Common myeloid progenitor, CD34-positive (primary cell): ENCODE data around the gene BSCL2.
"Not testable (repeated sequence)": the region's sequence is repeated elsewhere in the genome, so short reads cannot be mapped to it uniquely, and the experiment has no call there.

ENCODE experiments used
- CTCF ChIA-PET: fragments of 350-600 bp; sonication (Branson Sonifier 250); formaldehyde crosslinking; loops from one replicate; lab custom pipeline; 2021; ENCODE audit warnings: antibody characterized with exemption; lab: Charles Lee
- POLR2A ChIA-PET: fragments of 350-600 bp; sonication (Branson Sonifier 250); formaldehyde crosslinking; loops from one replicate; lab custom pipeline; 2021; ENCODE audit warnings: antibody characterized with exemption; lab: Charles Lee
- DNase-seq, 3 donors: peaks; one replicate each; pipeline versions ENCODE4 v3.0.0 to v3.0.0-alpha.2; 2013
- H3K27ac ChIP-seq, 2 experiments: 1 replicate in 1 of 2; 2 replicates in 1 of 2; pipeline ENCODE4 v1.7.0; 2013; ENCODE audit warnings: inconsistent platforms in 2 of 2, low read length in 2 of 2, mild to moderate bottlenecking in 2 of 2, low read depth in 1 of 2, moderate library complexity in 1 of 2; ENCODE audit not compliant: severe bottlenecking in 2 of 2, insufficient read depth in 1 of 2, poor library complexity in 1 of 2
- H3K27me3 ChIP-seq, 5 experiments: replicated peaks in 2 of 5; 1 replicate in 3 of 5; 2 replicates in 2 of 5; pipeline versions ENCODE4 v1.6.1 to v1.7.0; 2013; ENCODE audit warnings: low read length in 4 of 5, mild to moderate bottlenecking in 2 of 5, moderate library complexity in 2 of 5, inconsistent platforms in 1 of 5; ENCODE audit not compliant: insufficient read depth in 5 of 5, control insufficient read depth in 4 of 5
- H3K36me3 ChIP-seq, 4 experiments: 1 replicate in 2 of 4; 2 replicates in 2 of 4; pipeline versions ENCODE4 v1.6.1 to v1.7.0; 2013; ENCODE audit warnings: low read length in 3 of 4, control low read depth in 1 of 4, mild to moderate bottlenecking in 1 of 4; ENCODE audit not compliant: control insufficient read depth in 4 of 4, insufficient read depth in 4 of 4
- H3K4me1 ChIP-seq, 4 experiments: 1 replicate in 3 of 4; 2 replicates in 1 of 4; pipeline versions ENCODE4 v1.6.1 to v1.7.1; 2013; ENCODE audit warnings: low read length in 3 of 4, mild to moderate bottlenecking in 3 of 4, control low read depth in 1 of 4, inconsistent platforms in 1 of 4, moderate library complexity in 1 of 4; ENCODE audit not compliant: control insufficient read depth in 4 of 4, insufficient read depth in 4 of 4; ENCODE audit errors: control extremely low read depth in 1 of 4
- H3K4me3 ChIP-seq, 7 experiments: 1 replicate in 4 of 7; 2 replicates in 3 of 7; pipeline versions ENCODE4 v1.5.1 to v1.7.0; 2013; ENCODE audit warnings: mild to moderate bottlenecking in 7 of 7, low read length in 6 of 7, moderate library complexity in 6 of 7, inconsistent platforms in 2 of 7, low read depth in 2 of 7, control low read depth in 1 of 7; ENCODE audit not compliant: insufficient read depth in 4 of 7, control insufficient read depth in 1 of 7; ENCODE audit errors: extremely low read depth in 1 of 7
- H3K9me3 ChIP-seq, 5 experiments: 1 replicate in 4 of 5; 2 replicates in 1 of 5; pipeline versions ENCODE4 v1.6.1 to v1.7.1; 2013; ENCODE audit warnings: low read length in 4 of 5, mild to moderate bottlenecking in 2 of 5, inconsistent platforms in 1 of 5, low read depth in 1 of 5, moderate library complexity in 1 of 5; ENCODE audit not compliant: control insufficient read depth in 4 of 5, insufficient read depth in 2 of 5; ENCODE audit errors: control extremely low read depth in 1 of 5
- WGBS: methylation state at CpG from one replicate; pipeline ENCODE4 v1.1.5; 2013; ENCODE audit not compliant: insufficient coverage; 5-methylcytosine and 5-hydroxymethylcytosine counted together

The BSCL2 gene

GRCh38 chr11:62654297-62654696, 52.9 kb downstream of the BSCL2 start:
- no peak for DNase-seq
- Histone ChIP-seq H3K36me3 (peaks cover 2 to 9% (median 5%) of the 10 kb centered on the region in 4 experiments), H3K4me3 (no peak overlapping the region), H3K27ac (no peak overlapping the region), H3K9me3 (no peaks in the 10 kb centered on the region), H3K27me3 (no peaks in the 10 kb centered on the region), H3K4me1 (peaks cover 0 to 19% (median 13%) of the 10 kb centered on the region in 4 experiments)
- WGBS = 97% methylated on average over 10 of the region's 11 CpGs
- ChIA-PET POLR2A (interaction anchor here (1.1 to 2.1 kb wide), 2 partner anchors 11 to 17 kb away, joined by 3 to 13 read pairs; partner anchors contain the start of genes C11orf98 and CSKMT), CTCF (interaction anchor here (1.5 to 4.6 kb wide), 4 partner anchors 7 to 37 kb away, joined by 4 to 33 read pairs (median 8); partner anchors contain the start of genes C11orf98, CSKMT and GANAB)

DNA sequence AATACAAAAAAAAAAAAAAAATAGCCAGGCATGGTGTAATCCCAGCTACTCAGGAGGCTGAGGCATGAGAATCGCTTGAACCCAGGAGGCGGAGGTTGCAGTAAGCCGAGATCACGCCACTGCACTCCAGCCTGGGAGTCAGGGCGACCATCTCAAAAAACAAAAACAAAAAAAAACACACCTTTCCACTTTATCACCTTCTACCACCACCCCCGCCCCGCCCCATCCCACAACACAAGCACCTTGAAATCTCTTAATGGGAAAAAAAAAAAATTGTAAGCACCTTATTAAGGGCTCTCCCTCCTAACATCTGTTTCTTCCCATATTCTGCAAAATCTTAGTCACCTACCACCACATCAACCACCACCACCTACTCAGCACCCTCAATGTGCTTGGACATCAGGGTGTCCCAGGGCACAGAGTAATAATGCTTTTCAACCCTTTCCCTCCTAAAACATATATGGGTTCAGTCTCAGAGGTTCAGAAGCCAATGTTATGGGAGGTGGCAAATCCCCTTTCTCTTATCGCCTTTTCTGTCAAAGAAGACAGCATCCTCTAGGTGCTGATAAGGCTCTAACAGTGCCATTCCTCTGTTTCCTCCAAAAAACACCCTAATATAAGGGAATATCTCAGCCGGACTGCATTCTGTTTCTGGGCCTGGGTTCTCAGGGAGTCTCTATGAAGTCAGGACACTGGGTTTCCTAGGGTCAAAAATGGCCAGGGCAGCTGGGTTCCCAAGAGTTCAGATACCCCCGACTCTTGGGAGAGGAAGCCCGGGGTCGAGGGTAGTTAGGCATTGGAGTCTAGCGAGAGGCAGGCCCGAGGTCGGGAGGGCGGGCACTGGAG, 54.8 kb downstream of the BSCL2 start:
- Histone ChIP-seq H3K27ac (peak overlapping the region; percentile 89 to 94), H3K4me1 (peaks cover 0 to 21% (median 14%) of the 10 kb centered on the region in 4 experiments), H3K36me3 (peaks cover 6 to 28% (median 21%) of the 10 kb centered on the region in 4 experiments), H3K4me3 (peak overlapping the region; percentile 81 to 97 (median 94)), H3K27me3 (no peaks in the 10 kb centered on the region), H3K9me3 (no peaks in the 10 kb centered on the region)
- ChIA-PET CTCF (interaction anchor here (1.0 kb wide), 2 partner anchors 12 to 41 kb away, joined by 3 to 5 read pairs; partner anchors contain the start of genes C11orf98 and CSKMT), POLR2A (interaction anchor here (0.6 to 1.6 kb wide), 11 partner anchors 13 to 229 kb away, joined by 3 to 33 read pairs (median 4); partner anchors contain the start of genes C11orf98, CSKMT, HNRNPUL2 and LBHD1)
- 0% methylated on average over 7 of the region's 16 CpGs for WGBS
- peak in 2 of 3 donors; percentile 7 to 13 for DNase-seq

DNA sequence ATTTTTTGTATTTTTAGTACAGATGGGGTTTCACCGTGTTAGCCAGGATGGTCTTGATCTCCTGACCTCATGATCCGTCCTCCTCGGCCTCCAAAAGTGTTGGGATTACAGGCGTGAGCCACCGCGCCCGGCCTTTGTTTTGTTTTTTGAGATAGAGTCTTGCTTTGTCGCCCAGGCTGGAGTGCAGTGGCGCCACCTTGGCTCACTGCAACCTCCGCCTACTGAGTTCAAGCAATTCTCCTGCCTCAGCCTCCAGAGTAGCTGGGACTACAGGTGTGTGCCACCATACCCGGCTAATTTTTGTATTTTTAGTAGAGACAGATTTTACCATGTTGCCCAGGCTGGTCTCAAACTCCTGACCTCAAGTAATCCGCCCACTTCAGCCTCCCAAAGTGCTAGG, 56.9 kb downstream of the BSCL2 start:
- ChIA-PET CTCF (interaction anchor here (0.7 to 1.0 kb wide), 2 partner anchors 17 to 31 kb away, joined by 3 to 4 read pairs; no protein-coding TSS in a partner anchor), POLR2A (interaction anchor here (1.9 kb wide), 1 partner anchor 15 kb away, joined by 6 read pairs; the partner anchor contains the start of genes C11orf98 and CSKMT)
- not testable (repeated sequence) for H3K9me3 ChIP-seq, H3K27me3 ChIP-seq, H3K4me3 ChIP-seq, DNase-seq, H3K27ac ChIP-seq
- WGBS = 97% methylated on average over 12 of the region's 12 CpGs
- peaks cover 6 to 34% (median 21%) of the 10 kb centered on the region in 4 experiments for H3K36me3 ChIP-seq
- H3K4me1 ChIP-seq = peaks cover 0 to 34% (median 27%) of the 10 kb centered on the region in 4 experiments

- DNase-seq = no peak
- 92% methylated on average over 11 of the region's 11 CpGs for WGBS
- Histone ChIP-seq H3K9me3 (no peaks in the 10 kb centered on the region), H3K36me3 (peaks cover 7 to 35% (median 22%) of the 10 kb centered on the region in 4 experiments), H3K27me3 (no peaks in the 10 kb centered on the region), H3K4me3 (no peak overlapping the region), H3K27ac (no peak overlapping the region), H3K4me1 (peaks cover 0 to 41% (median 33%) of the 10 kb centered on the region in 4 experiments)
- ChIA-PET POLR2A (interaction anchor here (1.9 kb wide), 1 partner anchor 16 kb away, joined by 6 read pairs; the partner anchor contains the start of genes C11orf98 and CSKMT), CTCF (interaction anchor here (0.8 to 6.0 kb wide), 4 partner anchors 19 to 60 kb away, joined by 3 to 33 read pairs (median 5); partner anchors contain the start of genes C11orf98, CSKMT, LBHD1 and UQCC3)
These were observed 57.7 kb downstream of the BSCL2 start for GRCh38 chr11:62649486-62649885.

DNA sequence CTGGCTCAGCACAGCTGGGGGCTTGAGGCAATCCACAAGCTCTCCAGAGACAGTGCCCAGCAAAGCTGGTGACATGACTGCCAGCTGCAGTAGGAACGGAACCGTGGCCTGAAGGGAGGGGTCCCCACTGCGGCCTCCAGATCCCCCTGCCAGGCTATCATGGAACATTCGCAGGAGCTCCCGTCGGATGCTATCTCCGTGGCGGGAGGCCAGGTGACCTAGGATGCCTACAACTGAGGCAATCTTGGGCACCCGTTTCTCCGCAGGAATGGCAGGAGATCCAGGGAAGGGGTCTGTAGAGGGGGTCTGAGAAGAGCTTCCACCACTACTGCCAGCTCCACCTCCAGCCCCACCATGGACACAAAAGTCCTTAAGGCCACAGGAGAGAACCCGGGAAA, 58.3 kb downstream of the BSCL2 start:
- Histone ChIP-seq H3K27me3 (no peaks in the 10 kb centered on the region), H3K36me3 (peaks cover 8 to 40% (median 24%) of the 10 kb centered on the region in 4 experiments), H3K27ac (no peak overlapping the region), H3K9me3 (no peaks in the 10 kb centered on the region), H3K4me3 (no peak overlapping the region), H3K4me1 (peaks cover 0 to 44% (median 33%) of the 10 kb centered on the region in 4 experiments)
- CTCF ChIA-PET = interaction anchor here (0.8 to 6.0 kb wide), 8 partner anchors 7 to 61 kb away, joined by 3 to 33 read pairs (median 4); partner anchors contain the start of genes C11orf98, CSKMT, LBHD1 and UQCC3
- WGBS = 99% methylated on average over 9 of the region's 11 CpGs
- no peak for DNase-seq
- POLR2A ChIA-PET = no interaction called here

DNA sequence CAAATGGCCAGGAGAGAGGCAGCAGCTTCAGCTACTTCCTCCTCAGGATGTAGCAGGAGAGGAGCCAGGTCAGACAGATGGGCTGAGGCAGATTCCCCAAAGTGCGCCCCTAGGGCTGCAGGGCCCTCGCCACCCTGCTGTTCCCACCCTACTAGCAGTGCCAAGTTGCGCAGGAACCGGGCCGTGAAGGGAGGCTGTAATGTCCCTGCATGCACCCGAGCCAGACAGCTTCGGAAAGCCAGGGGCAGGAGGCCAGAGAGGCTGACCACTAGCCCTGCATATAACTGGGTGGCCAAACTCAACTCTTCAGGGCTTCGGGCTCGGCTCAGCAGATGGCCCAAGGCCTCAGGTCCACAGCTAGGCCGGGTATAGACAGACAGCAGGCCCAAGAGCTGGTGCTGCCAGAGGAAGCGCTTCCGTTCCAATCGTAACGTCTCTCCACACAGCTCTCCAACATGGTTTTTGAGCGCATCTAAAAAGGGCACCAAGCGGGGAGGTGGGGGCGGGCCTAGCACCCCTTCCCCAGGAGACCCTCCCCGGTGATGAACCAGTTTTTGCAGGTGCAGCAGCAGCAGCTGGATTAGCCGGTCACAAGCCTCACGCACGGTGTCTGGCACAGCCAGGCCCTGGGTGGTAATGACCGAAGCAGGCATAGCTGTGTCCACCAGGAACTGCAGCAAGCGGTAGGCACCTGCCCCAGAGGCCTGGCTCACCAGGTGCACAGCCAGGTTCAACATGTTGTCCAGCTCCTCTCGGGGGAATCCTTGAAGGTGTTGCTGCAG, 58.8 kb downstream of the BSCL2 start:
- Histone ChIP-seq H3K4me1 (peaks cover 0 to 40% (median 30%) of the 10 kb centered on the region in 4 experiments), H3K9me3 (no peaks in the 10 kb centered on the region), H3K4me3 (no peak overlapping the region), H3K27ac (no peak overlapping the region), H3K27me3 (no peaks in the 10 kb centered on the region), H3K36me3 (peaks cover 8 to 45% (median 24%) of the 10 kb centered on the region in 4 experiments)
- CTCF ChIA-PET = interaction anchor here (0.8 to 6.0 kb wide), 9 partner anchors 7 to 61 kb away, joined by 3 to 33 read pairs (median 4); partner anchors contain the start of genes C11orf98, CSKMT, LBHD1 and UQCC3
- WGBS = 95% methylated on average over 23 of the region's 24 CpGs
- no peak for DNase-seq
- POLR2A ChIA-PET = interaction anchor here (3.0 kb wide), 1 partner anchor 17 kb away, joined by 23 read pairs; the partner anchor contains the start of genes C11orf98 and CSKMT
